NCI-H187 treated with DMSO at 0.1 percent for 48 hours (cell line): ENCODE data around the gene MAP3K21.

Experiments used
- DNase-seq: peaks from one replicate; lab custom pipeline; 2025; lab: John Stamatoyannopoulos, UW

MAP3K21 gene

GRCh38 chr1:233327651-233328141 is at the start of gene MAP3K21:
TSS of gene MAP3K21 (plus strand) at chr1:233327724. CDS start at chr1:233328029, 305 bp downstream.
- no peak for DNase-seq

- DNase-seq = no peak
Observed at GRCh38 chr1:233278631-233279030, 48.9 kb upstream of the MAP3K21 start.

DNA sequence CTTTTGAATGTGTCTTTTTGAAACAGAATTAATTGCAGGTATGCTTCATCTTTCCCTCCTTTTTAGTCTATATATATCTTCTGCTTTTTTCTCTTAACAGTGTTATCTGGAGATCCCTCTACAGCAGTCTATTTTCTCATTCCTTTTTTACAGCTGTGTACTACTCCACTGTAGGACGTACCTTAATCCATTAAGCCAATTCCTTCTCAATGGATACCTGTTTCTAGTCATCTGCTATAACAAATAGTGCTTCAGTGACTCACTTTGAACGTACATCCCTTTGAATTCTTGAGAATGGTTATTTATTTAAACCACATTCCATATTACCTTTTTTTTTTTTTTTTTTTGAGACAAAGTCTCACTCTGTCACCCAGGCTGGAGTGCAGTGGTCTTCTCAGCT is 47.6 kb upstream of the MAP3K21 start:
- DNase-seq = no peak

- DNase-seq = no peak
Observed at GRCh38 chr1:233281711-233282581, 45.6 kb upstream of the MAP3K21 start.

DNA sequence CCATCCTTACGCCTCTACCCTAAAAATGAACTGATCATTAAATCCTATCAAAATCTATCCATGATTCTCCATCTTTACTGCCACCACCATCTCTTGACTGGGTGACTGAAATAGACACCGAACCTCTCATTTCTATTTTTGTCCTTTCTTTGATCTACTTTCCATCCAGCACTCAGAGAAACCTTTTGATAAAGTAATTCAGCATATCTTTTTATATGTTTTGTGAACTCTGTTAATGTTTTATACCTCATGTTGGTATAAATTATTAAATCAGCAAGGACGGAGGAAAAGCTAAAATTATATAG is 45.0 kb upstream of the MAP3K21 start:
- DNase-seq = no peak

DNA sequence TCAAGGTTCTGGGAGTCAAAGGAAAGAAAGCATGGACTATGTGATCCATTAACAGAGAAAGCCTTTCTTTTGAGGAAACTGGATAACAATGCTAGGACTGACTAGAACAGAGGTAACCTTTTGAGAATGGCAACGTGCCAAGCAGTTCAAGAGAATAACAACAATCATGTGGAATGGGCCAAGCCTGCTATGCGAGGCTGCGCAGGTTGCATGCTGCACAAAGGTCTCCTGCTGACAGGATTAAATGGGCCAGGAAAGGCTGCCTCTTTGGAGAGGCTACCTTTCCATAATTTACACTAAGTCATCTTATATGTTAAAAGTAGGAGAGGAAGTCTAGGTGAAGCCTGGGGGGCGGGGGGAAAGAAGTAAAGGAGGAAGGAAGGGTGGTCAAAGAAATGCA is 37.8 kb upstream of the MAP3K21 start:
- no peak for DNase-seq

GRCh38 chr1:233290396-233291034 is 37.0 kb upstream of the MAP3K21 start:
- DNase-seq = no peak

DNA sequence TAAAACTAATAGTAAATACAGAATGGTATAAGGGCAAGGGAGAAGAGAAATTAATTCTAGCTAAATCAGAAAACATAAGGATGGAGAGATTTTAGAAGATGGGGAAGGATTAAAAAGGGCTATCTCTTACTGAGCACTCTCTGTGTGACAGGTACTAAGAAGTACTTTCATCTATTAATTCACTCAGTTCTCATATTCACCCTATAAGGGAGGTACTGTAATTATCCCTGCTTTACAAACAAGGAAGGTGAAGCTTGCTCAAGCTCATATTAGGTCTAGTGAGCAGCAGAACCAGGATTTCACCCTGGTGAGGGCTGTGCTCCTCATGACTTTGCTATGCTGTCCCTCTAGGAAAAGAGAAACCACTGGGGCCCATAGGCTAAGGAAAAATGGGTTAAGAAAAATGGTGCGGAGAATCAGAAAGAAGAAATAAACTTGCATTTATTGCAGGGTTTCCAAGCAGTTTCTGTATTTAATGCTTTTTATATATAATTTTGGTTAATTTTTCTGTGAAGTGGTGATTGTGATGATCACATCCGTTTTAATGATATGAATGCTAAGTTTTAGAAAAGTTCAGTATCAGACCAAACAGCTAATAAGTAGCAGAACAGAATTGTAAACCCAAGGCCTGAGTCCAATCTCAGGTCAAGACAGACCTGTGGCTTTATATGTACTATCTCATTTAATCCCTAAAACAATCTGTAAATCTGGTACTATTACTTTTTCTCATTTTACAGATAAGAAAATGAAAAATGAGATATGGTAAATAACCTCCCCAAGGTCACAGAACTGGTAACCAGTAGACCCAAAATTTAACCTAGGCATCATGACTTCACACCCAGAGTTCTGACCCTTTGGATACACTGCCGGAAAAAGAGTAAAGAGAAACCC is 33.7 kb upstream of the MAP3K21 start:
- DNase-seq = no peak

- DNase-seq = no peak
Observed at GRCh38 chr1:233294913-233295236, 32.6 kb upstream of the MAP3K21 start.

DNA sequence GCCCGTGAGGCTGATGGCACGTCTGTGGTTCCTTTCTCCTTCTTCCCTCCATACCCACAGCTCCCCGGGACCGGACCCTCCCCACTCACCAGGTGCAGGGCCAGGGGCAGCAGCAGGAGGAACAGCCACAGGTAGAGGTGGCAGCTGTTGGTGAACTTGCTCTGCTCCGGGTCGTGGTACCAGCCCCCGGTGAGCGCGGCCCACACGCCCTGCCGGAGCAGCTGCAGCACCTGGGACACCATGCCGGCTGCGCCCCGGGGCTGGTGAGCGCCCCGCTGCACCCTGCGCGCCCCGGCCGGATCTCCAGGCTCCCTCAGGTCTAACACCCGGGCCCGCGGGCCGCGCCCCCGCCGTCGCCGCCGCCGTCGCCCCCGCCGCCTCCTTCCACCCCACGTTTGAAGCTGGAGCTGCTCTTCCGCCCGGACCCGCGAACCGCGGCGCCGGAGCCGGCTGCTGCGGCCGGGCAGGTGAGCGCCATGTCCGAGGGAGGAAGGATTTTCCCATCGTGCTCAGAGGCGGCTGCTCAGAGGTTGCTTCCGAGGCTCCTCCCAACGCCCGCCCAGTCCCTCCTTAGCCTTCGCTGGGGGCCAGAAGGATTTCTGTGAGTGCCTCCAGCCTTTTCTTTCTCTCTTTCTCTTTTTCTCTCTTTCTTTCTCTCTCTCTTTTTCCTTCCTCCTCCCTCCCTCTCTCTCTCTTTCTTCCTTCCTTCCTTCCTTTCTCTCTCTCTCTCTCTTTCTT is 32.1 kb upstream of the MAP3K21 start, which contains the start of gene PCNX2:
Gene PCNX2, minus strand, starts transcription at position 489 of the 738 bp plus-strand sequence. Its CDS starts 247 bp downstream, at position 242.
- DNase-seq = no peak

- no peak for DNase-seq
Observed at GRCh38 chr1:233295975-233296322, 31.6 kb upstream of the MAP3K21 start.

- no peak for DNase-seq
Observed at GRCh38 chr1:233299450-233299849, 28.1 kb upstream of the MAP3K21 start.

- DNase-seq = no peak
Observed at GRCh38 chr1:233300326-233300725, 27.2 kb upstream of the MAP3K21 start.

DNA sequence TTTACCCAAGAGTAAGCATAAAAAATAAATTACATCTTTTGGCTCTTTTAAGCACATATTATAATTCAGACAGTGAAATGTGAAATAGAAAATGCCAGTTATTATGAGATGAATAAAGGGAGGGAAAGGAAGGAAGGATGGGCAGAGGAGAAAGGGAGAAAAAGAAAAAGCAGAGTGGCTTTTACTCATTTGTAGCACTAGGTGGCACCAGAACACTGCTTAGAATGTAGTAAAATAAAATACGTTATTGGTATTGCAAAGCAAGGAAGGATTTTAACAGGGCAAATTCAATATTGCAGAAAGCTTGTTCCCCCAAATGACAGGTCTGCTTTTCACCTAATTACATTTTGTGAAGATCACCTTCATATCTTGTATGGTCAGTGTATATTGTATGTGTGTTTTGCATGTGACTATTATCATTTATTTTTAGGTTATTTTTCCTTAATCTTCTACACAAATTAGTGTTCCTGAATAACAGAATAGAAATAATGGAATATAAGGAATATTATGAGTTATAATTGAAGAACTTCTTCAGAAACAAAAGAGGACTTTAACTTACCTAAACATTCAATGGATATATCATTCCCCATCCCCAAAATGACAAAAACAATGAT is 22.9 kb upstream of the MAP3K21 start:
- no peak for DNase-seq

DNA sequence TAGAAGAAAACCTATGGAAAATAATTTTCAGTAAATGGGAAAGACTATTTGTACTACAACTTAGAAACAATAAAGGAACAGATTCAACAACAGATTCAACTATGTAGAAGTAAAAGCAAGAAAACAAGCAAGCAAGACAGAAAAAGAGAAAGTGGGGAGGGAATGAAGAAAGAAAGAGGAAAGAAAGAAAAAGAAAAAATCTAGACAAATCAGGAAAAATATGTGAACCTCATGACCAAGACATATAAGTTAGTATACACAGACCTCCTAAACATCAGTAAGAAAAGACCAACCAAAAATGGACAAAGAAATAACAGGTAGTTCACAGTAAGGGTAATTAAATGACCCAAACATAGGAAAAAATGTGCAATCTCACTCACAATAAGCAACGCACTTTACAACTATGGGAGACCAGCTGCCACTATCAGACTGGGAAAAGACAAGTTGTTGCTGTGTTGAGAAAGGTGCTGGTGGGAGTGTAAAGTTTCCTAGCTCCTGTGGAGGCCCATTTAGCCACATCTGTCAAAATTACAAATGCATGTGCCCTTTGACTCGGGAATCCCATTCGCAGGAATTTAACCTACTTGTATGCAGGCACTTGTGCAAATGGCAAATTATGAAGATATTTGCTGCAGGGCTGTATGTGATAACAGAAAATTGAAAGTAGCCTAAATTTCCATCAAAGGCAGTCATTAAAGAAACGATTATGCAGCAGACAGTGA is 13.9 kb upstream of the MAP3K21 start:
- DNase-seq = no peak

GRCh38 chr1:233315718-233316301 is 11.7 kb upstream of the MAP3K21 start:
- no peak for DNase-seq

DNA sequence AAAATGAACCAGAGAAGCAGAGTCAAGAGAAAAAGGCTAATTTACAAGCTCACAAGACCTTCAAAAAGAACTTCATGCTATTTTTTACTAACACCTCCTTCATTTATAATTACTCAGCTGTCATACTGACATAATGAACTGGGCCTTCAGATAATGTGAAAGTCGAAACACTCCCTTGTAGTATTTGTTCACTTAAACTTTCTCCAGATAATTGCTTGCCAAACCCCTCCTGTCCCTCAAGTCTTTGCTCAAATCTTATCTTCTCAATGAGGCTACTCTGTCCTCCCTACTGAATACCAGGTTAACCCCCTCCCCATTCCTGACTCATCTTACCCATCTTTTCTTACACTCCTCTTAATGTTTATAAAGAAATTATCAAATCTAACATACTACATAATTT is 11.1 kb upstream of the MAP3K21 start:
- no peak for DNase-seq

DNA sequence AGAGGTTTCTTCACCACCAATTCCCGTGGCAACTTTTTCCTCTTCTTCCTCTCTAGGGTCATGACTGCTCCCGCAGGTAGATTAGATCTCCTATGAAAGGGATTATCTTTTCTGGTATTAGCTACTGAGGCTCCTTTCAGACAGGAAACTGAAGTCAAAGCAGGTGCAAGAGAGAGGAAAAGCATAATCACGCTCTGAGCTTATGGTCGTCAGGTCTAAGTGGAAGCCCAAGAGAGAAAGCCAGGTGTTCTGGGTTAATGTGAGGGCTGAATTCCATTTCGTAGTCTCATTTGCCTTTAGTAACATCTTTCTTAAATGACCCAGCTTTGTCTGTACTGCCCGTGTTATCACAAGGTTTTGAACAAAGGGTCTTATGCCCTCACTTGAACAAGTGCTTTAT is 8.3 kb upstream of the MAP3K21 start:
- no peak for DNase-seq

- DNase-seq = no peak
Observed at GRCh38 chr1:233320023-233320422, 7.5 kb upstream of the MAP3K21 start.

DNA sequence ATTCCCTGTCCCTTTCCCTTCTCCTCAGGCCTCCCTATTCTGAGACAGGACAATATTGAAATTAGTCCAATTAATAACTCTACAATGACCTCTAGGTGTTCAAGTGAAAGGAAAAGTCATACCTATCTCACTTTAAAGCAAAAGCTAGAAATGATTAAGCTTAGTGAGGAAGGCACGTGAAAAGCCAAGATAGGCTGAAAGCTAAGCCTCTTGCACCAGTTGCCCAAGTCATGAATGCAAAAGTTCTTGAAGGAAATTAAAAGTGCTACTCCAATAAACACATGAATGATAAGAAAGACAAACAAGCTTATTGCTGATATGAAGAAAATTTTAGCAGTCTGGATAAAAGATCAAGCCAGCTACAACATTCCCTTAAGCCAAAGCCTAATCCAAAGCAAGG is 3.8 kb upstream of the MAP3K21 start:
- no peak for DNase-seq
